GM10266 (cell line): ENCODE measurements around the gene FOXN3.

Experiments
- DNase-seq: peaks from one replicate; pipeline ENCODE4 v3.0.0; 2012; ENCODE audit errors: extremely low spot score
- CTCF ChIP-seq: IDR thresholded peaks from 2 replicates; pipeline ENCODE4 v1.5.1; 2012; ENCODE audit warnings: mild to moderate bottlenecking, low read depth; ENCODE audit not compliant: control insufficient read depth, insufficient read depth; ENCODE audit errors: missing control alignments

FOXN3 gene

GRCh38 chr14:89359477-89360222 is 57.4 kb downstream of the FOXN3 start:
- no peak for DNase-seq
- TF ChIP-seq CTCF, result no peak

- TF ChIP-seq CTCF, result no peak
- no peak for DNase-seq
These were observed 59.3 kb downstream of the FOXN3 start for GRCh38 chr14:89357655-89358297.

- DNase-seq, result no peak
- no peak for TF ChIP-seq CTCF
These were observed 60.1 kb downstream of the FOXN3 start for GRCh38 chr14:89356927-89357326.

- DNase-seq, result no peak
- TF ChIP-seq CTCF, result no peak
These were observed 60.5 kb downstream of the FOXN3 start for GRCh38 chr14:89356496-89356895.

- TF ChIP-seq CTCF, result no peak
- DNase-seq, result no peak
These were observed 63.3 kb downstream of the FOXN3 start for GRCh38 chr14:89353766-89354113.

- DNase-seq, result no peak
- no peak for TF ChIP-seq CTCF
These were observed 63.9 kb downstream of the FOXN3 start for GRCh38 chr14:89352976-89353765.
